AG04449 (cell line): ENCODE results near the gene METTL25.
A peak's percentile ranks its signal among the peaks of the same experiment; 100 is the strongest.

Experiments
- CTCF ChIA-PET: fragments of 350-600 bp; formaldehyde crosslinking; extraction: SDS; loops from one replicate; lab custom pipeline; 2021; ENCODE audit warnings: antibody characterized with exemption; lab: Yijun Ruan, JAX
- POLR2A ChIA-PET: fragments of 400-600, 350-600 bp; formaldehyde crosslinking; extraction: SDS; loops from one replicate; lab custom pipeline; 2020; ENCODE audit warnings: antibody characterized with exemption, inconsistent platforms; lab: Yijun Ruan, JAX
- DNase-seq: peaks from one replicate; pipeline ENCODE4 v3.0.0-alpha.2; 2010; ENCODE audit warnings: low read depth, low spot score
- H3K4me3 ChIP-seq: 2 replicates; pipeline ENCODE4 v1.5.1; 2011; ENCODE audit warnings: low read depth, mild to moderate bottlenecking, control low read depth, low read length
- CTCF ChIP-seq: IDR thresholded peaks from one replicate; pipeline ENCODE4 v1.5.1; 2011; ENCODE audit warnings: mild to moderate bottlenecking, moderate library complexity, low read length, control low read depth, inconsistent platforms; ENCODE audit not compliant: insufficient read depth; ENCODE audit errors: missing control alignments

METTL25 gene

GRCh38 chr12:82327861-82328260, 30.5 kb upstream of the METTL25 start:
- ChIA-PET POLR2A (no interaction called here), CTCF (interaction anchor here (1.2 to 1.6 kb wide), 3 partner anchors 21 to 684 kb away, joined by 4 to 6 read pairs (median 5); no protein-coding TSS in a partner anchor)
- no peak overlapping the region for H3K4me3 ChIP-seq
- DNase-seq: no peak
- no peak for TF ChIP-seq CTCF

GRCh38 chr12:82329508-82329907, 28.8 kb upstream of the METTL25 start:
- DNase-seq: no peak
- CTCF ChIA-PET: interaction anchor here (1.0 kb wide), 1 partner anchor 27 kb away, joined by 3 read pairs; no protein-coding TSS in a partner anchor
- no peak for TF ChIP-seq CTCF
- H3K4me3 ChIP-seq: no peak overlapping the region
- POLR2A ChIA-PET: no interaction called here

GRCh38 chr12:82350161-82350560, 8.2 kb upstream of the METTL25 start:
- TF ChIP-seq CTCF: no peak
- no peak overlapping the region for H3K4me3 ChIP-seq
- ChIA-PET POLR2A (no interaction called here), CTCF (interaction anchor here (0.9 to 1.7 kb wide), 2 partner anchors 8 to 22 kb away, joined by 3 to 4 read pairs; partner anchors contain the start of genes CCDC59 and METTL25)
- DNase-seq: no peak

DNA sequence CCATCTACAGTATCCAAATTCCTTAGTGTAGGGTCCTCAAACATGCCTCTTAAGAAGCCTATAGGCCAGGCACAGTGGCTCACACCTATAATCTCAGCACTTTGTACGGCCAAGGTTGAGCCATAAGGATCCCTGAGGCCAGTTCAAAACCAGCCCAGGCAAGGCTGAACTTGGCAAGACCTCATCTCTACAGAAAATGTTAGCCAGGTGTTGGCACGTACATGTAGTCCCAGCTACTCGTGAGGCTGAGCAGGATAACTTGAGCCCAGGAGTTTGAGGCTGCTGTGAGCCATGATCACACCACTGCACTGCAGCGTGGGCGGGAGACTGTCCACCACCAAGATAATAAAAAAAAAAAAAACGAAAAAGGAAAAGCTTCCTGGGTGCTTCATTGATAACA, 6.9 kb upstream of the METTL25 start:
- POLR2A ChIA-PET: no interaction called here
- no peak for TF ChIP-seq CTCF
- CTCF ChIA-PET: no interaction called here
- no peak for DNase-seq
- no peak overlapping the region for H3K4me3 ChIP-seq

- POLR2A ChIA-PET: no interaction called here
- DNase-seq: no peak
Observed at GRCh38 chr12:82357340-82357739, 989 bp upstream of the METTL25 start.

GRCh38 chr12:82357845-82358199, 507 bp upstream of the METTL25 start:
- ChIA-PET POLR2A (no interaction called here), CTCF (interaction anchor here (0.7 to 2.9 kb wide), 13 partner anchors 11 to 1716 kb away, joined by 3 to 31 read pairs (median 5); no protein-coding TSS in a partner anchor)
- no peak for TF ChIP-seq CTCF
- DNase-seq: no peak
- peak overlapping the region; percentile 93 for H3K4me3 ChIP-seq

More at GRCh38 chr12:82357340-82357739, 989 bp upstream of the METTL25 start:
- TF ChIP-seq CTCF: no peak
- H3K4me3 ChIP-seq: peak overlapping the region; percentile 93
- CTCF ChIA-PET: interaction anchor here (1.1 to 2.9 kb wide), 7 partner anchors 11 to 713 kb away, joined by 3 to 14 read pairs (median 7); no protein-coding TSS in a partner anchor
